Kidney epithelial cell (primary cell): ENCODE data around the gene FGD5. TPM values are rescaled to one million over a fixed set of nuclear protein-coding genes. Genes with fewer than 3 reads are reported as not detected.

ENCODE experiments used
- DNase-seq: peaks from one replicate; pipeline ENCODE4 v3.0.0-alpha.2; 2010; ENCODE audit warnings: low read depth
- H3K27me3 ChIP-seq: 2 replicates; pipeline ENCODE4 v1.6.0; 2011; ENCODE audit warnings: low read length; ENCODE audit not compliant: control insufficient read depth, insufficient read depth
- H3K36me3 ChIP-seq: 2 replicates; pipeline ENCODE4 v1.5.1; 2011; ENCODE audit warnings: low read length; ENCODE audit not compliant: control insufficient read depth, insufficient read depth
- H3K4me3 ChIP-seq: 2 replicates; pipeline ENCODE4 v1.5.1; 2011; ENCODE audit warnings: low read depth, mild to moderate bottlenecking, control low read depth, low read length
- CTCF ChIP-seq: IDR thresholded peaks from 2 replicates; pipeline ENCODE4 v1.5.1; 2011; ENCODE audit warnings: mild to moderate bottlenecking, moderate library complexity, low read length, control low read depth, inconsistent platforms; ENCODE audit not compliant: insufficient read depth, poor library complexity, severe bottlenecking
- total RNA-seq: library from RNA; depleted of rRNA; stranded (reverse); fragments of >200 nt; gene quantifications from 2 replicates; pipeline ENCODE4 v1.2.3, GENCODE V29; 2015

FGD5 gene
- total RNA-seq, 1 donor from 2014 or later = 1.4 TPM

- Histone ChIP-seq H3K27me3 (peaks cover 11% of the 10 kb centered on the region), H3K36me3 (no peaks in the 10 kb centered on the region), H3K4me3 (no peak overlapping the region)
- DNase-seq = no peak
- no peak for TF ChIP-seq CTCF
Measured at GRCh38 chr3:14886101-14886500, 67.3 kb downstream of the FGD5 start.

- Histone ChIP-seq H3K27me3 (peaks cover 17% of the 10 kb centered on the region), H3K36me3 (no peaks in the 10 kb centered on the region), H3K4me3 (no peak overlapping the region)
- TF ChIP-seq CTCF = no peak
- DNase-seq = no peak
Measured at GRCh38 chr3:14889205-14889604, 70.4 kb downstream of the FGD5 start.

DNA sequence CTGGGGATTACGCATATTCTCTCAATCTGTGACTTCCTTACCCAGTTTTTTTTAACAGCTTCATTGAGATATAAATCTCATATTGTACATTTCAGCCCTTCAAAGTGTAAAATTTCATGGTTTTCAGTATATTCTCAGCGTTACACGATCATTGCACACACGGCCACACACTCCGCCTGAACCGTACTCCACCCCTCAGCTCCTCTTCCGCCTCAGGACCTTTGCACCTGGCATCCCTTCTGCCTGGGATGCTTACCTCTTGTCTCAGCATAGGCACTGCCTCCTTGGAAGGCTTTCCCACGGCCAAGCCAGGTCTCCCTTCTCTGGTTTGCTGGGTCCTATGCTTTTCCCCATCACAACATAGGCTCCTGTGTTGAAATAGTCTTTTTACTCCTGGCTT, 71.2 kb downstream of the FGD5 start:
- DNase-seq = no peak
- TF ChIP-seq CTCF = no peak
- H3K36me3 ChIP-seq = no peaks in the 10 kb centered on the region
- H3K27me3 ChIP-seq = peaks cover 17% of the 10 kb centered on the region
- H3K4me3 ChIP-seq = no peak overlapping the region

GRCh38 chr3:14890476-14890875, 71.7 kb downstream of the FGD5 start:
- TF ChIP-seq CTCF = no peak
- no peak for DNase-seq
- Histone ChIP-seq H3K27me3 (peaks cover 17% of the 10 kb centered on the region), H3K4me3 (no peak overlapping the region), H3K36me3 (no peaks in the 10 kb centered on the region)

GRCh38 chr3:14891135-14892132, 72.7 kb downstream of the FGD5 start:
- Histone ChIP-seq H3K36me3 (no peaks in the 10 kb centered on the region), H3K27me3 (peaks cover 17% of the 10 kb centered on the region), H3K4me3 (no peak overlapping the region)
- TF ChIP-seq CTCF = no peak
- DNase-seq = no peak
